ENCODE measurements around the gene S100PBP.

DNA sequence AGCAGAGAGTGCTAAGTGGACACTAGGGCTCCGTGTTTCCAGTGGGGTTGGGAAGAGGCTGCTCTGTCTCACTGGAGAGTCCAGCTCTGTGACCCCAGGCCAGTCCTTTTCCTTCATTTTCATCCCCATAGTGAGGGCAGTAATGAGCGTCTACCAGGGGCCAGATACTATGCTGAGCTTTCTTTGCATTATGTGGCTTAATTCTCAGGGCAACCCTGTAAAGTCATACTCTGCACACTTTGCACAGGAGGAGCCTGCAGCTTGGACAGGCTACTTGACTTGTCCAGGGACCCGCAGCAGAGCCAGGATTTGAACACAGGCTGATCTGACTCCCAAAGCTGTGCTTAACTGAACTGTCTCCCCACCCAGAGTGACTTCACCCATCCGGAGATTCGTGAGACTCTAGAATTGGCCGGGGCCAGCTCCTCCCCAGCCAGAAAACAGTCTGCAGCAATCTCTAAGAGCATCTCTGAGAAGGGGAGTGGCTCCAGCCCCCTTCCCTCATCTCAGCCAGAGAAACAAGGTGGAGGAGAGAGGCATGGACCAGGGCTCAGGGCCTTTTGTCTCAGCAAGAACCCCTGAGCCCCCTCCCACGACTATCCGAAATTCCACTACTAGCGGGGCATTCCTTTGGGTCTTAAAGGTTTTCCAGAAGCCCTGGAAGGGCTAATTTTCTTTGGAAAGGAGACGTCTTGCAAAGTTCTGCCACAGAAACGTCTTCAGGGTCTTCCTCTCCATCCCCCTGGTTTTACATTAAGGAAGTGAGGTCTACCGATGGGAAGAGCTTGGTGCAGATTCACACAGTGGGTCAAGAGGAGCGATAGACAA, 54.1 kb downstream of the S100PBP start:
- TF ChIP-seq, protein P1, sequence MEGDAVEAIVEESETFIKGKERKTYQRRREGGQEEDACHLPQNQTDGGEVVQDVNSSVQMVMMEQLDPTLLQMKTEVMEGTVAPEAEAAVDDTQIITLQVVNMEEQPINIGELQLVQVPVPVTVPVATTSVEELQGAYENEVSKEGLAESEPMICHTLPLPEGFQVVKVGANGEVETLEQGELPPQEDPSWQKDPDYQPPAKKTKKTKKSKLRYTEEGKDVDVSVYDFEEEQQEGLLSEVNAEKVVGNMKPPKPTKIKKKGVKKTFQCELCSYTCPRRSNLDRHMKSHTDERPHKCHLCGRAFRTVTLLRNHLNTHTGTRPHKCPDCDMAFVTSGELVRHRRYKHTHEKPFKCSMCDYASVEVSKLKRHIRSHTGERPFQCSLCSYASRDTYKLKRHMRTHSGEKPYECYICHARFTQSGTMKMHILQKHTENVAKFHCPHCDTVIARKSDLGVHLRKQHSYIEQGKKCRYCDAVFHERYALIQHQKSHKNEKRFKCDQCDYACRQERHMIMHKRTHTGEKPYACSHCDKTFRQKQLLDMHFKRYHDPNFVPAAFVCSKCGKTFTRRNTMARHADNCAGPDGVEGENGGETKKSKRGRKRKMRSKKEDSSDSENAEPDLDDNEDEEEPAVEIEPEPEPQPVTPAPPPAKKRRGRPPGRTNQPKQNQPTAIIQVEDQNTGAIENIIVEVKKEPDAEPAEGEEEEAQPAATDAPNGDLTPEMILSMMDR (conservative IDR thresholded peaks at IDR 0.05), result no peak
- no peak for TF ChIP-seq ZFX (IDR thresholded peaks at IDR 0.05)
